Activated CD8-positive, alpha-beta memory T cell treated with anti-CD3 and anti-CD28 coated beads for 48 hours (primary cell): ENCODE results near the gene GPRIN2.
"Not testable (repeated sequence)": the region's sequence is repeated elsewhere in the genome, so short reads cannot be mapped to it uniquely, and the experiment has no call there.

Experiments used
- DNase-seq, 3 experiments: peaks; one replicate each; pipeline ENCODE4 v3.0.0-alpha.2; 2020; ENCODE audit warnings: low read depth in 2 of 3, low spot score in 2 of 3

GPRIN2 gene

DNA sequence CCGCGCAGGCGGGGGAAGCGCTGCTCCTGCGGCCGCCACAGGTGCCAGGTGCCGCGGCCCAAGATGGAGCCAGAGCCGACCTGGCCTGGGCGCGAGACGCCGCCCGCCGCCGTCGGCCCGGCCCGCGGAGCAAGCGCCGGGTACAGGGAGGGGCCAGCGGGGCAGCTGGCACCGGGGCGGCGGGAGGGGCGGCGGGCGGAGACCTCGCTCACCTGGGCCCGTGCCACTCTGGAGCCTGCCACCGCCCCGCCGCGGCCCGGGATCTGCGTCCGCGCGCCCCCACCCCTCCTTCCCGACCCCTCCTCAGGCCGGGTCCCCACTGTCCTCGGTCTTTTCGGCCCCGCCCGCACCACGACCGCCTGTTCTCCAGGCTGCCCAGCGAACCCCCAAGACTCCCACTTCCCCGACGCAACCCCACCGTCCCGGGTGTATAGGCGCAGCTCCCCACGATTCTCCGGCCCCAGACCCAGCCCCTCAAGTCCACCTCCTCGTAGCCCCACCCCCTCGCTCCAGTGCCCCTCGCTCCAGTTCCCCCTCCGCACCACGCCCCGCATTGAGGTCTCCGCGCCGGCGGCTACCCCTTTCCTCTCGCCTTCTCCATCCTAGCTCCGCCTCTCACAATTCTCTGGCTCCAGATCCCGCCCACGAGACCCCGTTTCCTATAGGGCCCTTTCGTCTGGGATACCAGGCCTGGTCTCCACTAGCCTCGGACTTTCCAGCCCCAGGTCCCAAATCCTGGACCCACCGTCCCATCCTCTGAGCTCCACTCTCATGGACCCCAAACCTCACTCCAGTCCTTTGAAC lies at the start of gene GPRIN2:
TSS of gene GPRIN2 (minus strand) at position 144 of the 804 bp plus-strand sequence. CDS start 5,922 bp downstream, outside the sequence.
- DNase-seq = peak in 1 of 3 experiments; percentile 0

DNA sequence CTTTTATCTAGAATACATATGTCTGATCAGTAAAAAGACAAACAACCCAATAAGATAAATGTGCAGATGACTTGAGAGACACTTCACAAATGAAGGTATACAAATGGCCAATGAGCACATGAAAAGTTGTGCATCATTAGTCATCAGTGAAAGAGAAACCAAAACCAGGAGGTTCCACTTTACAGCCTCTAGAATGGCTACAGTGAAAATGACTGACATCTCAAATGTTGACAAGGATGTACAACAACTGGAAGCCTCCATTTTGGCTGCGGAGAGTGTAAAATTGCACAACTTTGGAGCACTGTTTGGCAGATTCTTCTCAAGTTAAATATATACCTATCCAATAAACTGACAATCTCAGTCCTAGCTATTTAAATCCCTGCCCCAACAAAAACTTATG lies 44.1 kb upstream of the GPRIN2 start:
- DNase-seq = not testable (repeated sequence)

DNA sequence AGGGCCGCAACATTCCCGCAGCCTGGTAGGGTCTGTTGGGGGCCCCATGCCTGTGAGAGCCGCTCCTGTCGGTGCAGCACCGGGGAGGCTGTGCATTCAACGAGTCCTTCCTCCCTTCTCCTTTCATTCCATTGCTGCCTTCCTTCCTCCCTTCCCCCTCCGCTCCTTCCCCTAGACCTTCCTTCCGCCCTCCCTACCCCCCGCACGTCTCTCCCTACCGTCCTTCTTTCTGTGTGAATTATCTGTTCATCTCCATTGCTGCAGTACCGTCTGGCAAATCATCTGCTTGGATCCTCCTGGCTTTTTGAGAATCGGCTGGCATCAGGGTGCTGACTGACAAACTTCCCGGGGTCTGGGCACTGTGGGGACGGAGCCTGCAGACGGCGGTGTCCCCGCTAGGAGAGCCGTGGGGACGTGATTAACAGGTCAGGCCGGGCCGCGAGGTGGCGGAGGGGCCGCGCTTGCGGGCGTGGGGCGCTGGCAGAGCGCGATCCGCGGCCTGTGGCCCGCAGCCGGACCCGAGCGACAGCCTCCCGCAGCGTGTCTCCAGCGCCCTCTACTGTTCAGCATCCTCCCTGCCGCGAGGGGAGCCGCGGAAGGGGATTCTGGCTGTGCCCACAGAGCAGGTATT lies 41.3 kb upstream of the GPRIN2 start:
- DNase-seq = not testable (repeated sequence)

DNA sequence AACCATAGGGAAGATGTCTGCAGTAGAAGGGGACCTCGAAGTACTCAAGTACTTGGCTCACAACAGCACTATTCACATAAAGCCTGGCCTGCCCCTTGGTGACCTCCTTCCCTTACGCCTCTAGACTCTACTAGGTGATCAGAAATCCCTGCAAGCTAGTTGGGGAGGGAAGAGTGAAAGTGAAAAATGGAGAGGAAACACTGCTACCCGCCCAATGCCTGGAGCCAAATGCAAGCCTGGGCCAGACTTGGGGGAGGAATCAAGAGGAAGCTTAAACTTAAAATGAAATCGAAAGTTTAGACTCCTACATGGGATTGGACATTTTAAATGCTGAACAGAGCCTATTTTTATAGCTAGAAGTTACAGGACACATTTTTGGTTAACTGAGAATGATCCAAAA lies 40.1 kb upstream of the GPRIN2 start:
- DNase-seq = not testable (repeated sequence)

DNA sequence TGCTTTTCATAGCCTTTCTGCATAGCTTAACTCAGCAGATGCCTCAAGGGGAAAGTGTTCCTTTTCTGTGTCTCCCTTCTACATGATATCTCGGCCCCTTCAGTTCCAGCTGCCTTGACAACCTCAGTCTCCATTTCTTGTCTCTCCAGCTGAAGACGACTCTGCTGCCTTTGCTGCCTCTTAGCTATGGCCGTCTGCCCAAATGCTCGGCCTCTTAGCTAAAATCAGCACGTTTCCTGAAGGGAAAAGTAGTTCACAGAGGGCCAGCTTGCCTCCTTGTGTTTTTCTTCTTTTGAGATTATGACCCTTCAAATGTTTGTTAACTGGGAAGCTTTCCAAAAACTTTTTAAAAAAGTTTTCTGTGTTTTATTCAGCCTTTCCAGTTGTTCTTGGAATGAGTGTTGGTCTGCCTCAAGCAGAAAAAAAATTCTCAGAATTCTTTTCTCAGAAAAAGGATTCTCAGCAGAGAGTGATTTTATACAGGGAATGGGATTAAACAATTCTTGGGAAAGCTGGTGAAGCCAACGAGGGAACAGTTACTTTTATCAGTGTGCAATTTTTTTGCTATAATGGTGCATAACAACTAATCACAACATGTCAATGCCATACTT lies 38.1 kb upstream of the GPRIN2 start:
- not testable (repeated sequence) for DNase-seq

DNA sequence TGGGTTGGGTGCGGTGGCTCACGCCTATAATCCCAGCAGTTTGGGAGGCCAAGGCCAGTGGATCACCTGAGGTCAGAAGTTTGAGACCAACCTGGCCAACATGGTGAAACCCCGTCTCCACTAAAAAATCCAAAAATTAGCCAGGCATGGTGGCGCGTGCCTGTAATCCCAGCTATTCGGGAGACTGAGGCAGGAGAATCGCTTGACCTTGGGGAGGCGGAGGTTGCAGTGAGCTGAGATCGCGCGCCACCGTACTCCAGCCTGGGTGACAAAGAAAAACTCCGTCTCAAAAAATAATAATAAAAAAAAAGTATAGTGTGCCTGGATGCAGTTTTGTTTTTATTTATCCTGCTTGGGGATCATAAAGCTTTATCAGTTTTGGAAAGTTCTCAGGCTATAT lies 36.8 kb upstream of the GPRIN2 start:
- DNase-seq = not testable (repeated sequence)

DNA sequence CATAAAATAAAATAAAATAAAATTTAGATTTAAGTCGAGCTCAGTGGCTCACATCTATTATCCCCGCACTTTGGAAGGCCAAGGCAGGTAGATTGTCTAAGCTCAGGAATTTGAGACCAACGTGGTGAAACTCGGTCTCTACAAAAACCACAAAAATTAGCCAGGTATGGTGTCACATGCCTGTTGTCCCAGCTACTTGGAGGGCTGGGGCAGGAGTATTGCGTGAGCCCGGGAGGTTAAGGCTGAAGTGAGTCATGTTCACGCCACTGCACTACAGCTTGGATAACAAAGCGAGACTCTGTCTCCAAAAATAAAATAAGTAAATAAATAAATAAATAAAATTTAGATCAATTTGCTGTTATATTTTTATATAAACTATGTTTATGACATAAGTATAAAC lies 34.6 kb upstream of the GPRIN2 start:
- not testable (repeated sequence) for DNase-seq

DNA sequence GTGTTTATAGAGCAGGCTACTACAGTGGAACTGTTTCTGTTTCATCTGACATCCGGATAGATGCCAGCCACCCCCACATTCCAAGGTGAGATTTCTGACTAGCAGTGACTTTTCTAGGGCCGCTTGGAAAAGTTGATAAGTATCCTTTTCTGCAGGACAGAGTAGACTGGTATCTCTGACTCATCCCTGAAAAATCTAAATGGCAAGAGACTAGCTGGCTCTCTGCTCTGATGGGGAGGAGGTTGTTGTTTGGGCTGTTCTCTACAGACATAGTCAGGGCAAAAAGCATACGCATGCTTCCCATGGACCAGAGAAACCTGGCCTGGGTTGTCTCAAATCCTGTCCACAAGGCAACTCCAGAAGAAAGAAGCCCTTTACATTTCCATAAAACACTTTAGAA lies 33.1 kb upstream of the GPRIN2 start:
- not testable (repeated sequence) for DNase-seq

DNA sequence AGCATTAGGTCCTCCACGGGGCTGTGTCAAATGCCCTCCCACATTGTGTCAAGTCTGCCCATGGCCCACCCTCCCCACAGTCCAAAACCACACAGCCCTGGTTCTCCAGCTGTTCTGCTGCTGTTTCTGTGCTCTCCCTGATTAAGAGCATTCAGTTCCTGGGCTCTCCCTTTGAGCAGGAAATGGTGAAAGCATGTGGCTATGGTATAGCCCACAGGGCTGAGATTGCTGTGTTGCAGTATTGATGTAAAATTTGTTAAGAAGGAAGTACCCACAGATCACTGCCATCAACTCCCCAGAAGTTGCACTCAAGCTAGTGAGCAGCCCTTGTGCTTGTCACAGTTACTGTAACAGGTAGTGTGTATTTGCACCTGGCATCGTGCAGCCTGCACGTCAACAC lies 31.8 kb upstream of the GPRIN2 start:
- not testable (repeated sequence) for DNase-seq

DNA sequence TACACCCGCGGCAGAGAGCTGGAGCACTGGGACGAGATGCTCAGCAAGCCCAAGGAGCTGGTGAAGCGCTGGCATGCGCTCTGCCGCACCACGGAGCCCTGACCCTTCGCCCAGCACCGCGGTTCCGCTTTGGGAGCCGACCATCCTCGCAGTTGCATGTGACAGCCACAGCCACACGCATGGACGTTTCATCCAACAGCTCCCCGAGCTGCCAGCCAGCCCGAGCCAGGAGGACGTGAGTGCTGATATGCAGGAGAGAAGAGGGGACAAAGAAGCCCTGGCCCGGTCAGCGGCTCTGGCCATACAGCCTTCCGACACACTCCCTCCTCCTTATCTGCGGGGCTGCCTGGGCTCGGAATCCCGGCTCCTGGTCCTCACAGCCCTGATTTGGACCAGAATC lies 31.1 kb upstream of the GPRIN2 start:
- DNase-seq = not testable (repeated sequence)

DNA sequence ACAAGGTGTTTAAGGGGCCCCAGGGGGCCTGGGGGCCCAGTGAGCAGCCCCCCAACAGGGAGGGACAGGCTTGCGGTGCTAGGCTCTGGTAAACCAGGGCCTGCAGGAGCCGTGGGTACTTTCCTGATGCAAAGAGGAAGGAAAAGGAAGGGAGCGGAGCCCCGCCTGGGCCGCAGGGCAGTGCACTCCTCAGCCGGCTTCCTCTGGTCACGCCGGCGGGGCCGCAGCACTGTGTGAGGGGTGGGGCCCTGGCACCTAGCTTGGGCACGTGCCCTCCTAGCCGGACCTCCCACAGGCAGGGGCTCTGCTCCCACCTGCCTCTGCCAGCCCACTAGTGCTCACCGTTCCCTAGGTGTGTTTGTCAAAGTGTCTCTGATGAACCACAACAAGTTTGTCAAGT lies 28.8 kb upstream of the GPRIN2 start:
- DNase-seq = not testable (repeated sequence)

DNA sequence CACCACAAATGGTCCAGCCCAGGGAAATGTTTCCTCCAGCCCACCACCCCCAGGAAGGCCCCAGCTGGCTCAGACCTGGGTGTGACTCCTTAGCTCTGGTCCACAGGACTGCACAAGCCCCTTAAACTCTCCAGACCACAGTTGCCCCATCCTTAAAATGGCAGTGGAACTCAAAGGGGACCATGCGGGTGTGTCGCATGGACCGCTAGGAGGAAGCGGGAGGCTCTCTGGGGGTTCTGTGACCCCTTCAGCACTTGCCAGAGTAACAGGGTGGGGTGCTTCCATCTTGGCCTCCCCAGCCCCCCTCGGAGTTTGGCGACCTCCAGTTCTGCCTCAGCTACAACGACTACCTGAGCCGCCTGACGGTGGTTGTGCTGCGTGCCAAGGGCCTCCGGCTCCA lies 27.7 kb upstream of the GPRIN2 start:
- not testable (repeated sequence) for DNase-seq

DNA sequence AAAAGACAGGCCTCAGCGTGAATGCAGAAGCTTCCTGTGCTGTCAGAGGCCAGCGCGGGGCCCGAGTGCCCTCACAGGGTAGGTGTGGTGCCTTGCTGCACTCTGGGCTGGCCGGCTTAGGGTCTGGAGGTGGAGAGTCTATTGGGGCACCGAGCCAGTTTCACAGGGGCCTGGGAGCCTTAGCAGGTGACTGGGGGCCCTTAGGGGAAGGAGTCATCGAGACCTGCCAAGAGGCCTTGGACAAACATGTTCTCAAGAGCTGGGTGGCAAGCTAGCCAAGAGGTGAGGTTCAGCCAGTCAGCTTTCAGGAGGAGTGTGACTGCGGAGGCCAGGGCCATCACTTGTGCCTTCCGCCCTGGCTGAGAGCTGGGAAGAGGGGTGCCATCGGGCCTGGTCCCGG lies 26.1 kb upstream of the GPRIN2 start:
- DNase-seq = not testable (repeated sequence)

DNA sequence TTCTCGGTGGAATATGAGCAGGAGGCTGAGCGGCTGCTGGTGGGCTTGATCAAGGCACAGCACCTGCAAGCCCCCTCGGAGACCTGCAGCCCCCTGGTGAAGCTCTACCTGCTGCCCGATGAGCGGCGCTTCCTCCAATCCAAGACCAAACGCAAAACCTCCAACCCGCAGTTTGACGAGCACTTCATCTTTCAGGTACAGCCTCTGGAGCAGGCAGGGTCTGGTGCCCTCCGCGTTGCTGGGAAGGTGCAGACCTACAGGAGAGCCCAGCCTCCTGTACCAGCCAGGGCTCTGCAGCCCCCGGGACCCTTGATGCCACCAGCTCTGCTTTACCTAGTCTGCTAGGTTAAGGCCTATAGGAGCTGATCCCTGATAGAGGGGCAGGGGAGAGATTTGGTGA lies 25.5 kb upstream of the GPRIN2 start:
- DNase-seq = not testable (repeated sequence)

DNA sequence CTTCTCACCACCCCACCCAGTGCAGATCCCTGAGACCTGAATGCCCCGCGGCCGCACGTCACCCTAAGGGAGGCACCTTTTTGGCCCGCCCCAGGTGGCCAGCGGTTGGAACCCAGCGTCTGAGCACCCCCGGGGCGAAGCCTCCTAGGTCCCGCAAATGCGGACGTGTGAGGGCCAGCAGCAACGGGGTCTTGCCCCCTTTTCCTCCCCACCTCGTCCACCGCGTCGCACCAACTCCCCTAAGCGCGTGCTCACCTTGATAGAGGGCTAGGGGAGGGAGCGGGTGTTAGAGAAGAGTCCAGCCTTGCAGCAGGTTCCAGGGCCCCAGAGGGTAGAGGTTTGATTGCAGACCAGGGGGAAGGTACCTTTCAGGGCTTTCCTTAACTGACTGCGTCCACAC lies 22.9 kb upstream of the GPRIN2 start:
- DNase-seq = not testable (repeated sequence)

DNA sequence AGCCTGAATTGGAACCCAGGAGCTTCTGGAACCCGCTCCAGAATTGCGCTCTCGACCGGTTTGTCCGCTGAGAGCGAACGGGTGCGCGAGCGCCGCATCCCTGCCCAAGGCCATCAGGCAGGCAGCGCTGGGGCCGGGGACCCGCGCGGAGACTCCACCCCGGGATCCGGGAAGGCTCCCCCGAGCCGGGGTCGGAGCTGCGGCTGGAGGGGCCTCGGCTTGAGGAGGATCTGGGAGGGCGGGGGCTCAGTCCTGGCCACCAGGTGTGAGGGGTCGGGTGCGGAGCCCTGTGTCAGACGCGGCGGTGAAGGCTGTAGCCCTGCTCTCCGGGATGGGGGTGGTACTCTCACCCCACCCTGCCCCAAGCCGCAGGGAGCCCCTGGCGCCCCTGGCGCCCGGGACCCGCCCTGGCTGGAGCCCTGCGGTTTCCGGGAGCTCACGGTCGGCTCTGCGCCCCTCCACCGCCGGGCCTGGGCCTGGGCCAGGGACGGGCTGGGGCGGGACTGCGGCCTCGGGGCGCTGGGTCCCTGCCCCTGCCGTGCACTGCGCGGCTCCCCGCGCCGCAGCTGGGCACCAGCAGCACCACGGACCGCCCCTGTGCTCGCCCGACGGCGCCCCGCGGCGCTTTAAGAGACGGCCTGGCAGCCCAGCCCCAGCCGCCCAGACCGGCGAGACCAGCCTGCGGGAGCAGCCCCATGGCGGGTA lies 22.2 kb upstream of the GPRIN2 start, which contains the start of gene SYT15:
TSS of gene SYT15 (plus strand) at position 655 of the 705 bp plus-strand sequence. CDS start at position 696, 41 bp downstream.
- not testable (repeated sequence) for DNase-seq

DNA sequence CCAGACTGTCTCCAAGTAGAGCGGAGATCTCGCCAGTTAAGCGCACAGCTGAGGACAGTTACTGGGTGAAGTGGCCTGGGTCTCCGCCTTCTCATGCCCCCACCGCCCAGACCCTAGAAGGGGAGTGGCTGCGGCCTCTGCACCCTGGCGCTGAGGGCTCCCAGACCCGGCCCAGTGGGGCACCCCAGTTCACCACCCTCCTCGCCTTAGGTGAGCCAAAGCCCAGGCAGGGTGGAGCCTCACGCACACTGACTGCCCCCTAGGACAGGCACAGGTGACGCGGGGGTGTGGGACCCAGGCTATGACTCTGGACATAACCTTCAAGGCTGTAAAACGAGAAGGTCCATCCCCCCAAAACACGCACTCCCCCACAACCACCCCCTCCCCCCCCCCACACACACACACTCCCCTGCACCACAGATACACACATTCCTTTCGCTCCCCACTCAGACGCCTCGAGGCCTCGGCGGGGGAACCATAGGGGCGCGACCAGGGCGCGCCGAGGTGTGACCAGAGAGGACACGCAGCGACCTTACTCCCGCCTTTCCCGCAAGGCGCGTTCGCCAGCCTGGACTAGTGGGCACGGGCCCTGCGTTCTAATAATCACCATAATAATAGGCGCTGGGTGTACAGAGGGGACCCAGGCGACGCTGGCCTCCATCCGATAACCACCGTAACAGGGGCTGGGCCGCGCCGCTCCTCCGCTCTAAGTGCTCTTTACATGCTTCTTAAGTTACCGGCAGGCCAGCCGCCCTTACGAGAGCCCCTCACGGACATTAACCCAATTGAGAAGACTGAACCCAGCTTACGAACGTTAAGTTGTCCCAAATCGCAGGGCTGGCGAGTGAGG lies 21.4 kb upstream of the GPRIN2 start:
- not testable (repeated sequence) for DNase-seq

DNA sequence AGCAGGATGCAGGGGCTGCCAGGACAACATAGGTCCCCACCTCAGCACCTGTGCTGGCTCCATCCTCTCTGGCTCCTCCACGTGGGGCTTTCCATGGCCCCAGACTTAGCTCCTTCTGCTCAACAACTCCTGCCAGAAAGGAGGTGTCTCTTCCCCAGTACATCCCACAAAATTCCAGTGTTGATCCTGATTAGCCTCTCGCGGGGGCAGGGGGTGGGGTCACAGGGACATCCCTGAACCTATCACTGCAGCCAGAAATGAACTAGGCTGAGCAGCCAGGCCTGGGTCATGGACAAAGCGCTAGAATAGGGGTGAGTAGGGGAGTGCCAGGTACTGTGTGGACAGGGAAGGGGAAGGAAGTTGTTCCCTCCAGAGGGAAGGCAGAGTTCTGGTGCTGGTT lies 17.4 kb upstream of the GPRIN2 start:
- not testable (repeated sequence) for DNase-seq

DNA sequence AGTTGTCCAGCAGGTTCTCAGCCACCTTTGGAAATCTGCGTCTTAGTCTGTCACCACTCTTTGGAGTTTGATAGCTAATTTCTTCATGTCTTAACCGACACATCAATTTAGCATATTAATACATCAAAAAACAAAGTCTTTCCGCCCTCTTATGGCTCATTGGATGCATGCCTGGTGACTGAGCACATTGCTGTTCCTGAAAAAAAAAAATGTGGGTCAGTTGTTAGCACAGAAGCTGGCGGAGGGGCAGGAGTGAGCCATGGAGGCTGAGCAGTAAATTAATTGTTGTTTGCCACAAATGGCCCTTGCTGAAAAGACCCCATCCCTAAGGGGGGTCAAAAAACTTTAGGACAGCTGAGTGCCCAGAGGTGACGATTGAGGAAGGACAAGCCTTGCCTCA lies 16.9 kb upstream of the GPRIN2 start:
- not testable (repeated sequence) for DNase-seq

DNA sequence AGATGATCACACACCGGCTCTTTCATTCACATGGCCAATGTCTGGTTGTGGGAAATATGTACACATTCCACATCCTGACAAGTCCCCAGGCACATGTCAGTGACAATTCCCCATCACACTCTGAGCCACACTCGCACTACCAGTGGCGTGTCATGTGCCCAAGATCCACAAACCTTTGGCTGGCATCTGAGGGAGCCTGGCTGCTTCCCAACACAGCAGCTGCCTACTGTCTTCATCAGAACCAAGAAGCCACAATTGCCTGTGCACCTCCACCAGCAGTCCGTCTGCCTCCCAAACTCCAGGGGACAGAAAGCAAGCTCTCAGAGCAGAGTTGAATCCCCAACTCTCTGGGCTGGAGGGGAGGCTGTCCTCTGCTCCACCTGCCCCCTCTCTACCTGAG lies 16.3 kb upstream of the GPRIN2 start:
- not testable (repeated sequence) for DNase-seq
